ENCODE data around the gene CPN1. TPM values are rescaled to one million over a fixed set of nuclear protein-coding genes. Genes with fewer than 3 reads are reported as not detected.

CPN1 gene
- total and polyA plus RNA-seq, 9 of the 15 experiments (the other 6 are each of a cell fraction or from before 2014, with no cell fraction given): 0.15 to 0.17 TPM; not detected in 7

- TF ChIP-seq GMEB1 (CRISPR knock-in tag; IDR thresholded peaks at IDR 0.05) (no peak), CBX1 (IDR thresholded peaks at IDR 0.05; ENCODE audit: low read depth) (no peak), MAFG (tag; conservative IDR thresholded peaks at IDR 0.05) (0 out of 2 replicates have a peak, but pooled peaks have one; percentile 19), RAD51 (IDR thresholded peaks at IDR 0.05; ENCODE audit: borderline replicate concordance, low read depth) (peak; percentile 89), KAT8 (IDR thresholded peaks at IDR 0.05; ENCODE audit: low read depth) (no peak), SIN3B (IDR thresholded peaks at IDR 0.05; ENCODE audit: low read depth) (no peak), MTA1 (IDR thresholded peaks at IDR 0.05; ENCODE audit: borderline replicate concordance) (no peak), CHAMP1 (IDR thresholded peaks at IDR 0.05) (no peak), JUNB (CRISPR knock-in tag; conservative IDR thresholded peaks at IDR 0.05) (no peak), HNRNPH1 (optimal IDR thresholded peaks at IDR 0.05; ENCODE audit: low read depth, low read length) (no peak), ZNF121 (CRISPR knock-in tag; conservative IDR thresholded peaks at IDR 0.05) (no peak), NFXL1 (CRISPR knock-in tag; IDR thresholded peaks at IDR 0.05) (no peak), GABPB1 (CRISPR knock-in tag; IDR thresholded peaks at IDR 0.05) (no peak), STAT5A (IDR thresholded peaks at IDR 0.05; ENCODE audit: borderline replicate concordance, low read length) (no peak), ZNF551 (CRISPR knock-in tag; IDR thresholded peaks at IDR 0.05) (no peak), ELF1 (tag; IDR thresholded peaks at IDR 0.05) (no peak), ZNF280B (CRISPR knock-in tag; IDR thresholded peaks at IDR 0.05) (no peak), ZNF518B (CRISPR knock-in tag; IDR thresholded peaks at IDR 0.05) (no peak), NR2F6 (CRISPR knock-in tag; IDR thresholded peaks at IDR 0.05) (no peak), SMARCC2 (IDR thresholded peaks at IDR 0.05; ENCODE audit: low read depth) (no peak)
Measured at GRCh38 chr10:99993701-99994689, 87.7 kb downstream of the CPN1 start (continued).

Measured in K562 (cell line).